H1 (cell line): ENCODE results near the gene CGNL1. TPM values are rescaled to one million over a fixed set of nuclear protein-coding genes. Genes with fewer than 3 reads are reported as not detected.

ENCODE experiments used
- CTCF ChIA-PET: fragments of 300-600 bp; sonication (Branson Sonifier 250); formaldehyde crosslinking; loops from one replicate; lab custom pipeline; 2021; ENCODE audit not compliant: partially characterized antibody; lab: Charles Lee
- POLR2A ChIA-PET: fragments of 300-600 bp; sonication (Branson Sonifier 250); formaldehyde crosslinking; loops from one replicate; lab custom pipeline; 2021; ENCODE audit warnings: inconsistent platforms; ENCODE audit not compliant: partially characterized antibody; lab: Charles Lee
- DNase-seq, 2 experiments: peaks; one replicate each; pipeline versions ENCODE4 v3.0.0 to v3.0.0-alpha.2; 2010 to 2022; ENCODE audit warnings: low spot score in 2 of 2, low read depth in 1 of 2, mixed read lengths in 1 of 2
- FAIRE-seq: peaks from 2 replicates; lab custom pipeline; 2011; peaks lifted over from hg19 to GRCh38; lab: Jason Lieb, UNC
- H2AFZ ChIP-seq: 2 replicates; pipeline ENCODE4 v1.8.1; 2012; ENCODE audit warnings: low read length, inconsistent platforms
- H2AK5ac ChIP-seq: 2 replicates; pipeline ENCODE4 v1.6.1; 2013; ENCODE audit warnings: low read depth, low read length
- H2BK120ac ChIP-seq: replicated peaks from 2 replicates; pipeline ENCODE3; 2013; ENCODE audit warnings: low read depth, low read length, inconsistent platforms
- H2BK12ac ChIP-seq: 2 replicates; pipeline ENCODE4 v1.6.1; 2013; ENCODE audit warnings: low read depth, low read length
- H2BK15ac ChIP-seq: 2 replicates; pipeline ENCODE4 v1.6.1; 2013; ENCODE audit warnings: low read length
- H2BK20ac ChIP-seq: 2 replicates; pipeline ENCODE4 v1.6.1; 2013; ENCODE audit warnings: low read length
- H2BK5ac ChIP-seq: 2 replicates; pipeline ENCODE4 v1.6.1; 2013; ENCODE audit warnings: low read depth, low read length
- H3K14ac ChIP-seq: 2 replicates; pipeline ENCODE4 v1.6.1; 2013; ENCODE audit warnings: inconsistent platforms; ENCODE audit not compliant: insufficient read length
- H3K18ac ChIP-seq: 2 replicates; pipeline ENCODE4 v1.6.1; 2013; ENCODE audit warnings: low read length; ENCODE audit errors: extremely low read depth
- H3K23ac ChIP-seq: 2 replicates; pipeline ENCODE4 v1.6.1; 2013; ENCODE audit warnings: inconsistent platforms; ENCODE audit not compliant: insufficient read length
- H3K23me2 ChIP-seq: 2 replicates; pipeline ENCODE4 v1.6.1; 2013; ENCODE audit warnings: low read depth, low read length
- H3K27ac ChIP-seq: 2 replicates; pipeline ENCODE4 v1.6.1; 2011; ENCODE audit warnings: low read depth, low read length, inconsistent platforms
- H3K27me3 ChIP-seq, 4 experiments: replicated peaks in 1 of 4; 1 replicate in 1 of 4; 2 replicates in 3 of 4; pipeline versions ENCODE4 v1.6.1 to v1.8.1; 2011 to 2013; ENCODE audit warnings: low read length in 3 of 4, mild to moderate bottlenecking in 3 of 4, inconsistent platforms in 2 of 4, mixed read lengths in 2 of 4, moderate library complexity in 1 of 4; ENCODE audit not compliant: control insufficient read depth in 3 of 4, insufficient read depth in 3 of 4; ENCODE audit errors: extremely low read depth in 1 of 4
- H3K36me3 ChIP-seq, 4 experiments: 2 replicates each; pipeline versions ENCODE4 v1.6.1 to v1.8.1; 2011 to 2013; ENCODE audit warnings: mild to moderate bottlenecking in 4 of 4, low read length in 3 of 4, moderate library complexity in 2 of 4, control low read depth in 1 of 4, inconsistent platforms in 1 of 4; ENCODE audit not compliant: insufficient read depth in 4 of 4, control insufficient read depth in 2 of 4
- H3K4ac ChIP-seq: replicated peaks from 2 replicates; pipeline ENCODE3; 2013; ENCODE audit warnings: low read length, low read depth, mixed read lengths, inconsistent platforms; ENCODE audit not compliant: insufficient read length
- H3K4me1 ChIP-seq, 4 experiments: replicated peaks in 1 of 4; 1 replicate in 1 of 4; 2 replicates in 3 of 4; pipeline versions ENCODE4 v1.6.1 to v1.8.1; 2011 to 2013; ENCODE audit warnings: low read length in 3 of 4, inconsistent platforms in 2 of 4, mixed read lengths in 1 of 4; ENCODE audit not compliant: insufficient read depth in 4 of 4, control insufficient read depth in 3 of 4
- H3K4me2 ChIP-seq, 2 experiments: 2 replicates each; pipeline versions ENCODE4 v1.6.1 to v1.8.1; 2011 to 2013; ENCODE audit warnings: low read depth in 2 of 2, low read length in 2 of 2, control low read depth in 1 of 2, inconsistent platforms in 1 of 2, mild to moderate bottlenecking in 1 of 2; ENCODE audit not compliant: insufficient read depth in 1 of 2
- H3K4me3 ChIP-seq, 4 experiments: fragments of 200-600, 300-600 bp in 1 of 4; sonication (generic), shearing (Covaris generic), sonication (Bioruptor Twin) in 1 of 4; 2 replicates each; pipeline versions ENCODE4 v1.5.1 to v1.8.1; 2011 to 2016; ENCODE audit warnings: low read length in 4 of 4, low read depth in 3 of 4, control low read depth in 2 of 4, inconsistent platforms in 2 of 4, mild to moderate bottlenecking in 2 of 4, mixed read lengths in 1 of 4, moderate library complexity in 1 of 4; ENCODE audit not compliant: insufficient read depth in 2 of 4; ENCODE audit errors: extremely low read depth in 1 of 4
- H3K56ac ChIP-seq: replicated peaks from 2 replicates; pipeline ENCODE3; 2013; ENCODE audit warnings: low read depth, mild to moderate bottlenecking, mixed read lengths, low read length, inconsistent platforms; ENCODE audit not compliant: insufficient read length
- H3K79me1 ChIP-seq: 2 replicates; pipeline ENCODE4 v1.6.1; 2013; ENCODE audit warnings: low read depth, low read length, control low read depth
- H3K79me2 ChIP-seq, 2 experiments: 2 replicates each; pipeline versions ENCODE4 v1.6.1 to v1.8.1; 2012 to 2013; ENCODE audit warnings: low read length in 2 of 2, mild to moderate bottlenecking in 2 of 2, inconsistent platforms in 1 of 2; ENCODE audit not compliant: insufficient read depth in 2 of 2, control insufficient read depth in 1 of 2
- H3K9ac ChIP-seq, 4 experiments: replicated peaks in 1 of 4; 1 replicate in 1 of 4; 2 replicates in 3 of 4; pipeline versions ENCODE4 v1.6.1 to v1.8.1; 2011 to 2013; ENCODE audit warnings: low read depth in 3 of 4, low read length in 3 of 4, control low read depth in 2 of 4, mild to moderate bottlenecking in 2 of 4, moderate library complexity in 2 of 4, inconsistent platforms in 1 of 4; ENCODE audit errors: extremely low read depth in 1 of 4
- H3K9me3 ChIP-seq, 2 experiments: 2 replicates each; pipeline versions ENCODE4 v1.6.1 to v1.8.1; 2012 to 2013; ENCODE audit warnings: mild to moderate bottlenecking in 2 of 2, moderate library complexity in 2 of 2, control low read depth in 1 of 2, inconsistent platforms in 1 of 2, low read depth in 1 of 2, low read length in 1 of 2, mixed read lengths in 1 of 2; ENCODE audit not compliant: insufficient read depth in 2 of 2
- H4K20me1 ChIP-seq, 2 experiments: replicated peaks in 1 of 2; 2 replicates each; pipeline versions ENCODE3 to v1.8.1; 2011 to 2013; ENCODE audit warnings: inconsistent platforms in 2 of 2, low read length in 2 of 2, mild to moderate bottlenecking in 1 of 2; ENCODE audit not compliant: insufficient read depth in 2 of 2, control insufficient read depth in 1 of 2
- H4K5ac ChIP-seq: 2 replicates; pipeline ENCODE4 v1.6.1; 2013; ENCODE audit warnings: low read length, low read depth, mixed read lengths, inconsistent platforms; ENCODE audit not compliant: insufficient read length
- H4K8ac ChIP-seq: 2 replicates; pipeline ENCODE4 v1.8.0; 2013; ENCODE audit warnings: mild to moderate bottlenecking, moderate library complexity, low read length, inconsistent platforms; ENCODE audit not compliant: insufficient read depth; ENCODE audit errors: extremely low read depth
- H4K91ac ChIP-seq: replicated peaks from 2 replicates; pipeline ENCODE3; 2013; ENCODE audit warnings: low read length, mixed read lengths, inconsistent platforms; ENCODE audit not compliant: insufficient read length
- ATF2 ChIP-seq: IDR thresholded peaks from 2 replicates; pipeline ENCODE4 v1.6.1; 2012; ENCODE audit warnings: low read length, inconsistent platforms
- CEBPB ChIP-seq: IDR thresholded peaks from 2 replicates; pipeline ENCODE4 v1.6.1; 2012; ENCODE audit warnings: low read depth, low read length
- FOSL1 ChIP-seq: IDR thresholded peaks from 2 replicates; pipeline ENCODE4 v1.6.1; 2011; ENCODE audit warnings: mild to moderate bottlenecking, low read depth, low read length, moderate library complexity; ENCODE audit not compliant: insufficient read depth
- KDM1A ChIP-seq: fragments of 200-600, 300-600 bp; sonication (generic); IDR thresholded peaks from 2 replicates; pipeline ENCODE4 v1.7.1; 2016; ENCODE audit warnings: mild to moderate bottlenecking, low read length, borderline replicate concordance
- MAFK ChIP-seq: IDR thresholded peaks from 2 replicates; pipeline ENCODE4 v1.6.1; 2012; ENCODE audit warnings: low read depth, mild to moderate bottlenecking, improper control_type of control experiment, low read length
- POU5F1 ChIP-seq: IDR thresholded peaks from 2 replicates; pipeline ENCODE4 v1.6.1; 2011; ENCODE audit warnings: low read depth, mild to moderate bottlenecking, low read length, moderate library complexity
- RFX5 ChIP-seq: IDR thresholded peaks from 2 replicates; pipeline ENCODE4 v1.6.1; 2011; ENCODE audit warnings: low read depth, low read length, improper control_type of control experiment, borderline replicate concordance
- RXRA ChIP-seq: IDR thresholded peaks from 2 replicates; pipeline ENCODE4 v1.6.1; 2011; ENCODE audit warnings: low read depth, mild to moderate bottlenecking, low read length, moderate library complexity; ENCODE audit not compliant: insufficient read depth
- SP4 ChIP-seq: IDR thresholded peaks from 2 replicates; pipeline ENCODE4 v1.6.1; 2012; ENCODE audit warnings: low read length, inconsistent platforms
- YY1 ChIP-seq: IDR thresholded peaks from 2 replicates; pipeline ENCODE4 v1.6.1; 2011; ENCODE audit warnings: low read depth, mild to moderate bottlenecking, low read length
- ZNF274 ChIP-seq: IDR thresholded peaks from 2 replicates; pipeline ENCODE4 v1.7.0; 2012; ENCODE audit warnings: low read length, borderline replicate concordance; ENCODE audit errors: extremely low read depth
- WGBS, 2 experiments: shearing (Covaris generic) in 1 of 2; methylation state at CpG; one replicate each; pipeline versions ENCODE4 v1.1.6 to v1.1.7; 2013 to 2015; ENCODE audit warnings: low lambda C conversion rate in 2 of 2, mixed read lengths in 2 of 2, inconsistent platforms in 1 of 2, low coverage in 1 of 2, missing lambda C conversion rate in 1 of 2; ENCODE audit not compliant: insufficient replicate concordance in 2 of 2, insufficient coverage in 1 of 2, insufficient read length in 1 of 2; ENCODE audit errors: extremely low coverage in 1 of 2, missing lambda C conversion rate in 1 of 2; 5-methylcytosine and 5-hydroxymethylcytosine counted together
- polyA plus RNA-seq, 7 experiments: library from polyadenylated mRNA; depleted of rRNA in 3 of 7; stranded (reverse) in 5 of 7; unstranded in 2 of 7; fragments of >200 nt in 5 of 7; fragments of 200-250 nt in 2 of 7; gene quantifications; 1 replicate in 5 of 7; 2 replicates in 1 of 7; 4 replicates in 1 of 7; pipeline versions ENCODE4 v1.2.1 to v1.2.3, GENCODE V29; 2011 to 2013; ENCODE audit warnings: missing spikeins in 2 of 7, mixed read lengths in 2 of 7
- total RNA-seq: library from RNA; stranded (reverse); fragmentation: NEBNext Ultra II Directional; extraction: Animal tissue kit (Norgen Biotek cat#: 25700); gene quantifications from 2 replicates; pipeline ENCODE4 v1.2.1, GENCODE V29; 2021

Gene CGNL1
- total and polyA plus RNA-seq, 2 of the 8 experiments (the other 6 are each of a cell fraction or from before 2014, with no cell fraction given), result 21.8 to 75.6 TPM

GRCh38 chr15:57393061-57393460, 16.8 kb downstream of the CGNL1 start:
- H2BK15ac ChIP-seq, result no peak overlapping the region
- H4K91ac ChIP-seq, result no peak overlapping the region
- H3K23me2 ChIP-seq, result peaks cover 2% of the 10 kb centered on the region; the same call in 1 of the 2 replicates
- H2AFZ ChIP-seq, result no peak overlapping the region
- no peak overlapping the region for H3K23ac ChIP-seq
- ChIA-PET CTCF (no interaction called here), POLR2A (interaction anchor here (0.5 to 9.3 kb wide), 4 partner anchors 9 to 877 kb away, joined by 3 to 103 read pairs (median 4); partner anchors contain the start of gene CGNL1)
- no peak overlapping the region for H4K5ac ChIP-seq
- H3K27me3 ChIP-seq, result no peaks in the 10 kb centered on the region
- H3K9ac ChIP-seq, result no peak overlapping the region
- no peak overlapping the region for H3K27ac ChIP-seq
- H2AK5ac ChIP-seq, result no peak overlapping the region
- H4K20me1 ChIP-seq, result peaks cover 0 to 6% of the 10 kb centered on the region in 2 experiments
- no peak overlapping the region for H4K8ac ChIP-seq
- no peak overlapping the region for H3K14ac ChIP-seq
- peaks cover 22% of the 10 kb centered on the region for H3K79me1 ChIP-seq
- 95% methylated on average over 2 of the region's 2 CpGs; no CpG with 5 or more reads in 1 of the 2 experiments for WGBS, 2 experiments
- no peaks in the 10 kb centered on the region for H3K9me3 ChIP-seq
- TF ChIP-seq ZNF274, result no peak
- TF ChIP-seq SP4, result no peak
- no peak for TF ChIP-seq RXRA
- no peak for TF ChIP-seq RFX5
- no peak for TF ChIP-seq MAFK
- TF ChIP-seq FOSL1, result no peak
- TF ChIP-seq KDM1A, result no peak
- no peak for TF ChIP-seq YY1
- no peak for TF ChIP-seq POU5F1
- TF ChIP-seq ATF2, result no peak
- TF ChIP-seq CEBPB, result no peak
- H3K4me1 ChIP-seq, result peaks cover 2 to 14% (median 12%) of the 10 kb centered on the region in 4 experiments; a peak in 5 of 7 replicates
- no peak overlapping the region for H2BK5ac ChIP-seq
- peaks cover 8 to 91% of the 10 kb centered on the region in 2 experiments; a peak in 3 of 4 replicates for H3K79me2 ChIP-seq
- H2BK12ac ChIP-seq, result no peak overlapping the region
- H3K56ac ChIP-seq, result no peak overlapping the region
- H3K4ac ChIP-seq, result no peak overlapping the region
- H3K4me3 ChIP-seq, result no peak overlapping the region
- FAIRE-seq (no peak), DNase-seq (no peak)
- H3K36me3 ChIP-seq, result peaks cover 0 to 18% (median 1%) of the 10 kb centered on the region in 4 experiments; a peak in 2 of 8 replicates
- no peak overlapping the region for H2BK120ac ChIP-seq
- no peak overlapping the region for H3K4me2 ChIP-seq
- no peak overlapping the region for H3K18ac ChIP-seq
- H2BK20ac ChIP-seq, result no peak overlapping the region
